ENCODE measurements around the gene PGGHG. TPM values are rescaled to one million over a fixed set of nuclear protein-coding genes. Genes with fewer than 3 reads are reported as not detected.

Gene PGGHG
- total and polyA plus RNA-seq, 12 donors, result 0.55 to 77.2 (median 7.1) TPM

DNA sequence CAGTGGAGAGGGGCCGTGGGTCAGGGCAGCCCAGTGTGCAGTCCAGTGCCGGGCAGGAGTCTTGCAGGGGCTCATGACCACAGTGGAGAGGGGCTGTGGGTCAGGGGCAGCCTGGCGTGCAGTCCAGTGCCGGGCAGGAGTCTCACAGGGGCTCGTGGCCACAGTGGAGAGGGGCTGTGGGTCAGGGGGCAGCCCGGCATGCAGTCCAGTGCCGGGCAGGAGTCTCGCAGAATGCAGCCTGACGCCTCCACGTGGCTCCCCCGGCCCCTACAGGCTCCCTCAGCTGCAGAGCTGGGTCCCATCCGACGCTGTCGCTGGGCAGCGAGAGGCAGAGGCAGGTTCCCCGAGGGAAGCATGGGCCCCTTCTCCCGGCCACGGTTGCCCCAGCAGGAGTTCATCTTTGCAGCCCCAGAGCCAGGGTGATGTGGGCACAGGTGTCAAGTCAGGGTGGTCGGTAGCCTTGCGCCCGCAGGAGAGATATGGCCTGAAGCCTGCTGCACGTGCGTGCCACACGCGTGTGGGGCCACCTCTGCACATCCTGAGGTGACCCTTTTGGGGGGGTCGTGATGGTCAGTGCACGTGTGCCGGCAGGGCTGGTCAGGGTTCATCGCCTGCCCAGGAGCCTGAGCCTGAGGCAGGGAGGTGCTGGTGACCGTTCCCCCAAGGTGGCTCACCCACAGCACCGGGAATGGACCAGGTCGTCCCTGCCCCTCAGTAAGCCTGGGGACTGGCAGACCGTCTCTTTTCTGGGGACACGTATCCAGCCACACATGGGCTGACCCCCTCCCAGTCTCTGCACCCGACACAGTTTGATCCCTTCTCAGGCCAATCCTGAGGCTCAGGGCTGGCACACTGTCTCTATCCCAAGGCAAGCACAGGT is 7.5 kb downstream of the PGGHG start:
- H3K9me3 ChIP-seq (replicated peaks in 1 of 3), result no peaks in the 10 kb centered on the region
- H3K27me3 ChIP-seq, result peaks cover 9% of the 10 kb centered on the region
- no peak overlapping the region for H3K27ac ChIP-seq
- no peak for DNase-seq
- H3K4me1 ChIP-seq (replicated peaks in 1 of 2), result no peaks in the 10 kb centered on the region
- intact Hi-C loops (cut with DNase I), result loop anchor here (5.0 to 10.0 kb wide), 2 partner anchors 66 to 148 kb away; partner anchors contain the start of gene ANO9 (in 1 of the 2)
- no peak for TF ChIP-seq POLR2A (IDR thresholded peaks at IDR 0.05)
- TF ChIP-seq, protein P1, sequence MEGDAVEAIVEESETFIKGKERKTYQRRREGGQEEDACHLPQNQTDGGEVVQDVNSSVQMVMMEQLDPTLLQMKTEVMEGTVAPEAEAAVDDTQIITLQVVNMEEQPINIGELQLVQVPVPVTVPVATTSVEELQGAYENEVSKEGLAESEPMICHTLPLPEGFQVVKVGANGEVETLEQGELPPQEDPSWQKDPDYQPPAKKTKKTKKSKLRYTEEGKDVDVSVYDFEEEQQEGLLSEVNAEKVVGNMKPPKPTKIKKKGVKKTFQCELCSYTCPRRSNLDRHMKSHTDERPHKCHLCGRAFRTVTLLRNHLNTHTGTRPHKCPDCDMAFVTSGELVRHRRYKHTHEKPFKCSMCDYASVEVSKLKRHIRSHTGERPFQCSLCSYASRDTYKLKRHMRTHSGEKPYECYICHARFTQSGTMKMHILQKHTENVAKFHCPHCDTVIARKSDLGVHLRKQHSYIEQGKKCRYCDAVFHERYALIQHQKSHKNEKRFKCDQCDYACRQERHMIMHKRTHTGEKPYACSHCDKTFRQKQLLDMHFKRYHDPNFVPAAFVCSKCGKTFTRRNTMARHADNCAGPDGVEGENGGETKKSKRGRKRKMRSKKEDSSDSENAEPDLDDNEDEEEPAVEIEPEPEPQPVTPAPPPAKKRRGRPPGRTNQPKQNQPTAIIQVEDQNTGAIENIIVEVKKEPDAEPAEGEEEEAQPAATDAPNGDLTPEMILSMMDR (IDR thresholded peaks at IDR 0.05), result no peak
- H3K36me3 ChIP-seq (replicated peaks in 1 of 2), result no peaks in the 10 kb centered on the region
- H3K4me3 ChIP-seq, result no peak overlapping the region
- 53 to 68% (median 63%) methylated on average over 2 to 35 of the region's 35 CpGs for WGBS, 4 donors

DNA sequence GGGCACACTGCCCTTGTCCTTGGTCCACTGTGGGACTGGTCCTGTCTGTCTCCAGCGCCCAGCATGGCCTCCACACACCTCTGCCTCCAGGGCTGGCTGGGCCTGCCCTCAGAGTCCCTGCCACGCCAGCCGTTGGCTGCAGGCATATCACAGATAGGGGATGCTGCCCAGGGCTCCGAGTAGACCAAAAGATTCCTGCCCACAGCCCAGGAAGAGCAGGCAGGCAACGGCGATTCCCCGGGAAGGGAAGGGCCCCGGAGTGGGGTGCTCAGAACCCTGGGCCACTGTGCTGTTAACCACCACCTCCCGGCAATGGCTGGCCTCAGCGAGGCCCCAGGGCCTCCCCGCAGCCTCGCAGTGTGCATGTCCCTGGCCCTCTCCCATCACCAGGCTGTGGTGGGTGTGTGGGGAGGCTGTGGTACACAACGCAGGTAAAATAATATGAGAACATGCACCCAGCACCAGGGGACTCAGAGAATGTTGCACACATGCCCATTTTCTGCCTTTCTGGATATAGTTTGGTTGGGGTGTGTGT is 8.2 kb downstream of the PGGHG start:
- H3K4me1 ChIP-seq (replicated peaks in 1 of 2), result no peaks in the 10 kb centered on the region
- no peak for TF ChIP-seq POLR2A (IDR thresholded peaks at IDR 0.05)
- TF ChIP-seq, protein P1 (IDR thresholded peaks at IDR 0.05), result no peak
- H3K27me3 ChIP-seq, result peaks cover 9% of the 10 kb centered on the region
- DNase-seq, result no peak
- no peaks in the 10 kb centered on the region for H3K9me3 ChIP-seq (replicated peaks in 1 of 3)
- H3K36me3 ChIP-seq (replicated peaks in 1 of 2), result no peaks in the 10 kb centered on the region
- intact Hi-C loops (cut with DNase I), result loop anchor here (5.0 to 10.0 kb wide), 2 partner anchors 65 to 148 kb away; partner anchors contain the start of gene ANO9 (in 1 of the 2)
- H3K4me3 ChIP-seq, result no peak overlapping the region
- no peak overlapping the region for H3K27ac ChIP-seq
- WGBS, 4 donors, result 52 to 85% (median 68%) methylated on average over 5 to 13 of the region's 13 CpGs

DNA sequence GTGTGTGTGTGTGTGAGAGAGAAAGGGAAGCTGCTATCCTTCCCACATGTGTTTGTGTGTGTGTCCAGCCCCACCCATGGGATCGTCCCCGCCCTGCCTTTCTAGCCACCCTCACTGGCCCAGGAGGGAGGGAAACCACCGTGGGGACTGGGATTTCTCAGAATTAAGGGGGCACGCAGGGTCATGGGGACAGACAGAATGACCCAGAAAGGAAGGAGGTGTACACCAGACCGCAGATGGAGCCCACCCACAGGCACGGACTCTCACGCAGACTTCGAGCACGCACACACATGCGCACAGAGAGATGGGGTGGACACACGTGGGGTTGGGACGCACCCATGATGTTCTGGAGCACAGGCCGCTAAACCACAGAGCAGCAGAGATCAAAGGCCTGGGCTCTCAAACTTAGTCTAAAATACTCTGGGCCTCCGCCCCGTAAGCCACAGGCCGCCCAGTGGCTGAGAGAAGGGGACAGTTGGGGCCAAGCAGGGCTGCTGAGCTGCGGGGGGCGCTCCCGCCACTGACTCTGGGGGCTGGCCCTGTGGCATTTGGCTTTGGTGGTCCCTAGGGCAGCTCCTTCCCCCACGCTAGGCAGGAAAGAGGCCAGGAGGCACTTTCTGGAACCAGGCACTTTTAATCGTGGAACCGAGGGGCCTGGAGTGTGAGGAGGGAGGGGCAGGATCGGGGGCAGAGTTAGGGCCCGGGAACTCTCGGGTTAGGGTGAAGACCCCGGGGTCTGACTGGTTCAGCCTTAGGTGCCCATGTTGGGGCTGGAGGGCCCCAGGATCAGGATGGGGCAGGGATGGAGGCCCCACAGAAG is 8.9 kb downstream of the PGGHG start:
- H3K27me3 ChIP-seq, result peaks cover 9% of the 10 kb centered on the region
- H3K36me3 ChIP-seq (replicated peaks in 1 of 2), result no peaks in the 10 kb centered on the region
- DNase-seq, result no peak
- 66 to 69% (median 69%) methylated on average over 23 to 26 of the region's 26 CpGs for WGBS, 4 donors
- no peaks in the 10 kb centered on the region for H3K9me3 ChIP-seq (replicated peaks in 1 of 3)
- no peak for TF ChIP-seq POLR2A (IDR thresholded peaks at IDR 0.05)
- TF ChIP-seq, protein P1 (IDR thresholded peaks at IDR 0.05), result no peak
- H3K4me3 ChIP-seq, result no peak overlapping the region
- H3K4me1 ChIP-seq (replicated peaks in 1 of 2), result no peaks in the 10 kb centered on the region
- H3K27ac ChIP-seq, result no peak overlapping the region
- intact Hi-C loops (cut with DNase I), result loop anchor here (5.0 to 10.0 kb wide), 2 partner anchors 65 to 147 kb away; partner anchors contain the start of gene ANO9 (in 1 of the 2)
